ENCODE measurements around the gene EAF2.
"Not testable (repeated sequence)": the region's sequence is repeated elsewhere in the genome, so short reads cannot be mapped to it uniquely, and the experiment has no call there.

EAF2 gene

GRCh38 chr3:121863247-121863646 lies 28.2 kb downstream of the EAF2 start:
- not testable (repeated sequence) for DNase-seq (ENCODE audit: low read depth in 2 of 2)

- DNase-seq (ENCODE audit: low read depth in 2 of 2), result no peak
Observed at GRCh38 chr3:121863801-121864200, 28.8 kb downstream of the EAF2 start.

GRCh38 chr3:121869736-121870135 lies 34.7 kb downstream of the EAF2 start:
- DNase-seq (ENCODE audit: low read depth in 2 of 2), result no peak

GRCh38 chr3:121870717-121871116 lies 35.7 kb downstream of the EAF2 start:
- no peak for DNase-seq (ENCODE audit: low read depth in 2 of 2)

- no peak for DNase-seq (ENCODE audit: low read depth in 2 of 2)
Observed at GRCh38 chr3:121871430-121871829, 36.4 kb downstream of the EAF2 start.

GRCh38 chr3:121878411-121878810 lies 43.4 kb downstream of the EAF2 start:
- DNase-seq (ENCODE audit: low read depth in 2 of 2), result no peak

- DNase-seq (ENCODE audit: low read depth in 2 of 2), result no peak
Observed at GRCh38 chr3:121883507-121883906, 48.5 kb downstream of the EAF2 start.

GRCh38 chr3:121885386-121885785 lies 50.4 kb downstream of the EAF2 start:
- DNase-seq (ENCODE audit: low read depth in 2 of 2), result no peak

GRCh38 chr3:121894301-121894990 lies 59.4 kb downstream of the EAF2 start, which contains the start of gene SLC15A2:
Gene SLC15A2 (plus strand): TSS chr3:121894401. CDS start chr3:121894477, 76 bp downstream.
- no peak for DNase-seq (ENCODE audit: low read depth in 2 of 2)

GRCh38 chr3:121895121-121895520 lies 60.1 kb downstream of the EAF2 start:
- no peak for DNase-seq (ENCODE audit: low read depth in 2 of 2)

GRCh38 chr3:121895736-121896135 lies 60.7 kb downstream of the EAF2 start:
- no peak for DNase-seq (ENCODE audit: low read depth in 2 of 2)

GRCh38 chr3:121896823-121897222 lies 61.8 kb downstream of the EAF2 start:
- no peak for DNase-seq (ENCODE audit: low read depth in 2 of 2)

GRCh38 chr3:121897296-121897695 lies 62.3 kb downstream of the EAF2 start:
- no peak for DNase-seq (ENCODE audit: low read depth in 2 of 2)

- DNase-seq (ENCODE audit: low read depth in 2 of 2), result no peak
Observed at GRCh38 chr3:121913305-121913990, 78.4 kb downstream of the EAF2 start.

- DNase-seq (ENCODE audit: low read depth in 2 of 2), result no peak
Observed at GRCh38 chr3:121914081-121914998, 79.3 kb downstream of the EAF2 start.

- no peak for DNase-seq (ENCODE audit: low read depth in 2 of 2)
Observed at GRCh38 chr3:121916189-121916588, 81.2 kb downstream of the EAF2 start.

GRCh38 chr3:121918779-121919483 lies 83.9 kb downstream of the EAF2 start:
- no peak for DNase-seq (ENCODE audit: low read depth in 2 of 2)

GRCh38 chr3:121924734-121925133 lies 89.7 kb downstream of the EAF2 start:
- no peak for DNase-seq (ENCODE audit: low read depth in 2 of 2)

- DNase-seq (ENCODE audit: low read depth in 2 of 2), result no peak
Observed at GRCh38 chr3:121926380-121926779, 91.4 kb downstream of the EAF2 start.
